Measurements from ENCODE around the gene TMEM115. TPM values are rescaled to one million over a fixed set of nuclear protein-coding genes. Genes with fewer than 3 reads are reported as not detected.

Gene TMEM115
- total and polyA plus RNA-seq, 2 of the 13 experiments (the other 11 are each of a cell fraction or from before 2014, with no cell fraction given), result 22.1 to 30.7 TPM

GRCh38 chr3:50327943-50328691, 31.2 kb downstream of the TMEM115 start, which contains the start of gene TUSC2 (continued):
- TF ChIP-seq SOX13 (IDR thresholded peaks at IDR 0.05) (no peak), SOX13 (CRISPR knock-in tag; conservative IDR thresholded peaks at IDR 0.05 in 1 of 2, IDR thresholded peaks at IDR 0.05 in 1 of 2) (0 out of 4 replicates have a peak, but pooled peaks of 1 of the 2 experiments have one; percentile 18), THAP8 (CRISPR knock-in tag; IDR thresholded peaks at IDR 0.05; ENCODE audit: borderline replicate concordance) (no peak), ZNF782 (CRISPR knock-in tag; IDR thresholded peaks at IDR 0.05; ENCODE audit: borderline replicate concordance) (peak; percentile 85; the same call in 1 of the 2 replicates), FOXK2 (IDR thresholded peaks at IDR 0.05) (no peak), PHF5A (CRISPR knock-in tag; IDR thresholded peaks at IDR 0.05; ENCODE audit: low read depth, unreplicated experiment) (no peak), ZNF670 (CRISPR knock-in tag; IDR thresholded peaks at IDR 0.05; ENCODE audit: borderline replicate concordance) (no peak), YEATS4 (CRISPR knock-in tag; IDR thresholded peaks at IDR 0.05; ENCODE audit: borderline replicate concordance) (no peak; the same call in 1 of the 2 replicates), MYPOP (CRISPR knock-in tag; IDR thresholded peaks at IDR 0.05) (no peak), THAP11 (CRISPR knock-in tag; IDR thresholded peaks at IDR 0.05) (peak; percentile 92), ZNF891 (CRISPR knock-in tag; IDR thresholded peaks at IDR 0.05) (0 out of 2 replicates have a peak, but pooled peaks have one; percentile 56), KAT7 (CRISPR knock-in tag; IDR thresholded peaks at IDR 0.05; ENCODE audit: borderline replicate concordance) (peak; percentile 69; the same call in 1 of the 2 replicates), DZIP1 (CRISPR knock-in tag; IDR thresholded peaks at IDR 0.05) (no peak), RELA (CRISPR knock-in tag; IDR thresholded peaks at IDR 0.05) (no peak), ZC3H4 (CRISPR knock-in tag; IDR thresholded peaks at IDR 0.05; ENCODE audit: borderline replicate concordance) (no peak), MXD3 (CRISPR knock-in tag; IDR thresholded peaks at IDR 0.05) (peak; percentile 26; the same call in 1 of the 2 replicates), MATR3 (CRISPR knock-in tag; IDR thresholded peaks at IDR 0.05) (no peak), JDP2 (CRISPR knock-in tag; IDR thresholded peaks at IDR 0.05; ENCODE audit: borderline replicate concordance) (no peak), FOXC1 (CRISPR knock-in tag; IDR thresholded peaks at IDR 0.05; ENCODE audit: borderline replicate concordance) (no peak), SCMH1 (CRISPR knock-in tag; IDR thresholded peaks at IDR 0.05; ENCODE audit: borderline replicate concordance) (no peak), ZFP36L2 (CRISPR knock-in tag; IDR thresholded peaks at IDR 0.05) (no peak), ZMAT5 (CRISPR knock-in tag; IDR thresholded peaks at IDR 0.05; ENCODE audit: borderline replicate concordance, low read depth) (no peak), HNRNPLL (IDR thresholded peaks at IDR 0.05; ENCODE audit: low read depth, low read length, poor library complexity, severe bottlenecking) (peak; percentile 68), MEIS2 (CRISPR knock-in tag; IDR thresholded peaks at IDR 0.05) (peak; percentile 54; the same call in 1 of the 2 replicates)

Measured in HepG2 (cell line).